GM19238 (cell line): ENCODE results near the gene TRMT44.
"Not testable (repeated sequence)": the region's sequence is repeated elsewhere in the genome, so short reads cannot be mapped to it uniquely, and the experiment has no call there.

Source experiments
- DNase-seq: peaks from one replicate; pipeline ENCODE4 v3.0.0; 2011; ENCODE audit warnings: low spot score; ENCODE audit not compliant: insufficient read length

The TRMT44 gene

DNA sequence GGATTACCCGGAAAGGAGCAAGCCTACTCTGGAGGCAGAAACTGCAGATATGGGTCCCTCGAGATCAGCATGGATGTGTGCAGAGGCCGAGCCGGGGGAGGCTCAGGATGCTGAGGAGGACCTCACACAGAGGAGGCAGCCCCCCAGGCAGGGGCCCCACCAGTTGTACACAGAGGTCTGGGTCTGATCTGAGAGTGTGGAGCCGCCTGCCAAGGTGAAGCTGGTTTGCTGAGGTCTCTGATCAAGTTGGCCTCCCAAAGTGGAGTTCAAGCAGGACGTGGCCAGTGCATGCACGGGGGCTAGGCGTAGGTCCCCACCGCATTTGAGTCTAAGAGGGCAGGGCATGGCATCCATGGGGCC is 35.1 kb upstream of the TRMT44 start:
- DNase-seq = no peak

DNA sequence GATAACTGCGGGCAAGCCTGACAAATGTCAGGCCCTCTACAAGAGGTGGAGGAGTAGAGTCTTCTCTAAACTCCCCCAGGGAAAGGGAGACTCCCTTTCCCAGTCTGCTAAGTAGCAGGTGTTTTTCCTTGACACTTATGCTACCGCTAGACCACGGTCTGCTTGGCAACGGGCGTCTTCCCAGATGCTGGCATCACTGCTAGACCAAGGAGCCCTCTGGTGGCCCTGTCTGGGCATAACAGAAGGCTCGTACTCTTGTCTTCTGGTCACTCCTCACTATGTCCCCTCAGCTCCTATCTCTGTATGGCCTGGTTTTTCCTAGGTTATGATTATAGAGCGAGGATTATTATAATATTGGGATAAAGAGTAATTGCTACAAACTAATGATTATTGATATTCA is 33.7 kb upstream of the TRMT44 start:
- not testable (repeated sequence) for DNase-seq

DNA sequence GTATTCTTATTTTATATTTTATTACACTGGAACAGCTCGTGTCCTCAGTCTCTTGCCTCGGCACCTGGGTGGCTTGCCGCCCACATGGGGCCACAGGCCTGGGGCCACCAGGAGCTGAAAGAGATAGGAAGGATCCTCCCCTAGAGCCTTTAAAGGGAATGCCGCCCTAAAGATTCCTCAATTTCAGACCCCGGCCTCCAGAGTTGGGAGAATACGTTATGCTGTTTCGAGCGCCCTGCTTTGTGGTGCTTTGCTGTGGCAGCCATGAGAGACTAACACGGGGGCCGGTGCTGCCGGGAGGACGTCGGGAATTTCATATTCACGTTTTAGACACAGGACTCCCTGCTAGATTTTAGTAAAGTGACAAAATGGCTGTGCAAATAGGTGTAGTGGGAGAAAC is 33.3 kb upstream of the TRMT44 start:
- no peak for DNase-seq

DNA sequence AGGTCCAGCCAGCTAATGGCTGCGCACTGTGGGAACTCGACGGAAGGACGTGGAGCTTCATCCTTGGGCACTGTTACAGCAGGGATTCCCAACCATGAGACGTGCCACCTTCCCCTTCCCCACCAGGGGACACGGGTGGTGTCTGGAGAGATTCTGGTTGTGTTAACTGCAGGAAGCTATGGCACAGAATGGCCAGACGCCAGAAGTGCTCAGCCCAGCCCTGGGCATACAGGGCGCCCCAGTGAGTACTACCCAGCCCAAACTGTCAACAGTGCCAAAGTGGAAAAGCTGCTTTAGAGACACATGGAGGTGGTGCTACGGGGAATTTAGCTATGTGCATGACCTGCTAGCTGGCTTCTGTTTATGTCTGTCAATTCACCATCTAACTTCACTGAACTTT is 32.8 kb upstream of the TRMT44 start:
- no peak for DNase-seq

DNA sequence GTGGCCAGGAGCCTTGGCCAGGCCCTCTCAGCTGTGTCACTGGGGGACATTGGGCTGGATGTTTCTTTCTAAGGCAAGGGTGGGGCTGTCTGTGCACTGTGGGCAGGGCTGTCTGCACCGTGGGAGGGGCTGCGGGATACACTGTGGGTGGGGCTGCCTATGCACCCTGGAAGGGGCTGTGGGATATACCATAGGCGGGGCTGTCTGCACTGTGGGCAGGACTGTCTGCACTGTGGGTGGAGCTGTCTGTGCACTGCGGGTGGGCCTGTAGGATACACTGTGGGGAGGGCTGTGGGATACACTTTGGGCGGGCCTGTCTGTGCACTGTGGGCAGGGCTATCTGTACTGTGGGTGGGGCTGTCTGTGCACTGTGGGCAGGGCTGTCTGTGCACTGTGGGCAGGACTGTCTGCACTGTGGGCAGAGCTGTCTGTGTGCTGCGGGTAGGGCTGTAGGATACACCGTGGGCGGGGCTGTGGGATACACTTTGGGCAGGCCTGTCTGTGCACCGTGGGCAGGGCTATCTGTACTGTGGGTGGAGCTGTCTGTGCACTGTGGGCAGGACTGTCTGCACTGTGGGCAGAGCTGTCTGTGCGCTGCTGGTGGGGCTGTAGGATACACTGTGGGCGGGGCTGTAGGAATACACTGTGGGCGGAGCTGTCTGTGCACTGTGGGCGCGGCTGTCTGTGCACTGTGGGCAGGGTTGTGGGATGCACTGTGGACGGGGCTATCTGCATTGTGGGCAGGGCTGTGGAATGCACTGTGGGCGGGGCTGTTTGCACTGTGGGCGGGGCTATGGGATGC is 31.1 kb upstream of the TRMT44 start:
- no peak for DNase-seq

GRCh38 chr4:8410066-8410625 is 30.4 kb upstream of the TRMT44 start:
- DNase-seq = no peak

GRCh38 chr4:8410641-8411271 is 29.8 kb upstream of the TRMT44 start:
- DNase-seq = no peak

DNA sequence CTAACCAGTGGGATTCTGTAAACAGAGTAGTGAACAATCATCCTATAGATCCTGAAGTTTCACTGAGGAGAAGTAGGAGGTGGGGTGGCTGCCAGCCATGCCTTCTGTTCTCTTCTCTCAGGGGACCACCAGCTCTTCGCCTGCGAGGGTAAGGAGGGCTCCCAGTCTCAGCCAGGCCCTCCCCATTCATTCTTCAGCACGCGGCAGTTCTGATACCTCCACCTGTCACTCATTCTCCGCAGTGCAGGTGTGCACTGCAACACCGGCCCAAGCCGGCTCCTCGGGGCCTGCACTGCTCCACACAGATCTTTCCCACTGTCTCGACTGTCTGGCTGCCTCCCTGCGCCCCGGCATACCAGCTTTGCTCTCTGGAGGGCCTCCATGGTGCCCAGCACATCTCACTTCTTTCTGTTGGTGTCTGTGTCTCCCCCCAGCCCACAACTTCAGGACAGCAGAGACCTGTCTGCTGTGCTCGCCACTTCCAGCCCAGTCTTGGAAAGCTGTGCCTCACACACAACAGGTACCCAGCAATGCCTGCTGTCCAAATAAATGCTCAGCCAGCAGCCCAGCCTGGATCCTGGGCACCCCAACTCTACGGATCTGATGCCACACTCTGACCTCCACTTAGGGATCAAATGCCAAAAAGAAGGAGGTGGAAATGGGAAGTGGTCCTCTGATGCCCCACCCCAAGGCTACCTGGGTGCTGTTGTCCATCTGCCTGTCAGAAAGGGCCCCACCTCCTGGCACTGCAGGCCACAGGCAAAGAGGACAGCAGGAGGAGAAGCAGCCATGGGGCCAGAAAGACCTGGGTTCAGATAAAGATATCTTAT is 29.0 kb upstream of the TRMT44 start:
- no peak for DNase-seq

- no peak for DNase-seq
Observed at GRCh38 chr4:8412288-8412687, 28.3 kb upstream of the TRMT44 start.

DNA sequence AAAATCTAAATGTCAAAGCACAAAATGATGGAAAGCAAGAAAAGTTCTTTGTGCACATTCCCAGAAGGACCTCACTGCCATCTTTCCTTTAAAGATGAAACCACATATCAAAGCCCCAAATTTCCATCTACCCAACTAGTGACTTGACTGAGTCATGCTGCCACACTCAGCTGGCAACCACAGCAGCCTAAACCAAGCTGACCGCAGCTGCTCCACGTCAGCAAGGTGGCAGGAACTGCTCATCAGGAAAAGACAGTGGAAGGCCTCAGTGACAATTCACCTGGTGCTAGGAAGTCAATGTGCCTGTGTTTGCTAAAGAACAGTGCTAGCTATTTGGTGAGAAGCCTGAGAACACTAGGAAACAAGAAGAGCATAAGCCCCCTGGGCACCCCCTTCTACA is 26.2 kb upstream of the TRMT44 start:
- no peak for DNase-seq

DNA sequence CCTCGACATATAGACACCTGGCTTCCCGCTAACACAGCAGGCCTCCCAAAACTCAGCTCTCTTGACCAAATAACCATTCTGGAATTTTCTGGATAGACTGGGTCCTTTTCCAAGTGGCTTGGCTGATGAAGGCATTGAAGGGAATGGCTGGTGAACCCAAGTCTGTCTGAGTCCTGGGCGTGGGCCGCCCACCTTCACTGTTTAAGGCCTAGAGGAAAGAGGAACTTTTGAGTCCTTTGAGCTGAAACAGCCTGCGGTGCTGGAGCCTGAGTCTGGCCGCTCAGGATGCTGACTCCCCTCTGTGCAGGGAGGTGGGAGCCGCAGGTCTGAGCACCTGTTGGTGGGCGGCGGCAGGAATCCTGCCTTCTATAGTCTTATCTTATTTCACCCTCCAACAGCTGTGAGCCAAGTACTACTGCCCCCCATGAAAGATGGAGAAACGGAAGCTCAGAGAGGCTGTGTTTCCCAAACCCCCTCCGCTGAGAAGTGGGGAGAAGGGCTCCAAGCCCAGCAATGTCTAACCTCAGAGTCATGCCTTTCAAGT is 23.4 kb upstream of the TRMT44 start:
- no peak for DNase-seq

DNA sequence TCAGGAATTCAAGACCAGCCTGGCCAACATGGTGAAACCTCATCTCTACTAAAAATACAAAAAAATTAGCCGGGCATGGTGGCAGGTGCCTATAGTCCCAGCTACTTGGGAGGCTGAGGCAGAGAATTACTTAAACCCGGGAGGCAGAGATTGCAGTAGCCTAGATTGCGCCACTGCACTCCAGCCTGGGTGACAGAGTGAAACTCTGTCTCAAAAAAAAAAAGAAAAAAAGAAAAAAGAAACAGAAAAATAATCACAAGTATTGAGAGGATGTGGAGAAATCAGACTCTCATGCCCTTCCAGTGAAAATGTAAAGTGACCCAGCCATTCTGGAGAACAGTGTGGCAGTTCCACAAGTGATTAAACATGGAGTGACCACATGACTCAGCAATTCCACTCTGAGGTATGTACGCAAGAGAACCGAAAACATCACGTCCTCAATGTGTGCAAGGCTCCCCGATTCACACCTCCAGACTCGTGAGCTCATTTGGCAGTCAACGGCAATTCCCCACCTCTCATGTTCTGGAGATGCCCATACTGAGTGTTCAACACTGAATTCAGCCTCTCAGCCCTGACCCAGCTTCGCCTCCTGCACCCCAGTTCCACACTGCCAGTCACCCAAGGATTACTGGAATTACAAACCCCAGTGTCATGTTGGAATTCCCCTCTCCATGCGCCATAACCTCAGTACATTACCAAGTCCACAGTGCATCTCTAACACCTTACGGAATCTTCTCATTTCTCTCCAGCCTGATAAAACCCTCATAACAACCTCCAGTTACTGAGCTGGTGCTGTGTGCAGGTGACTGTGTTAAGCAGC is 21.1 kb upstream of the TRMT44 start:
- no peak for DNase-seq

DNA sequence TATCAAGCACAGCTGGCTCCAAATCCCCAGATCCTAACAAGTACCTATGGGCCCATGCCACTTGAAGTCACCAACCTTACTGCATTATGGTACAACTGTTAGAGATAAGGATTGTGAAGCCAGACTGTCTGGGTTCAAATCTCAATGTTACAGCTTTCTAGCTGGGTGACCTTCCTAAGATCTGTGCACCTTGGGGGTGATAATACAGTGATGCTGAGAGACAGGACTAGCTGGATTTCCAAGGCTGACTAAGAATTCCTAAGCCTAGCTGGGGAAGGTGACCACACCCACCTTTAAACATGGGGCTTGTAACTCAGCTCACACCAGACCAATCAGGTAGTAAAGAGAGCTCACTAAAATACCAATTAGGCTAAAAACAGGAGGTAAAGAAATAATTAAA is 20.4 kb upstream of the TRMT44 start:
- DNase-seq = not testable (repeated sequence)

DNA sequence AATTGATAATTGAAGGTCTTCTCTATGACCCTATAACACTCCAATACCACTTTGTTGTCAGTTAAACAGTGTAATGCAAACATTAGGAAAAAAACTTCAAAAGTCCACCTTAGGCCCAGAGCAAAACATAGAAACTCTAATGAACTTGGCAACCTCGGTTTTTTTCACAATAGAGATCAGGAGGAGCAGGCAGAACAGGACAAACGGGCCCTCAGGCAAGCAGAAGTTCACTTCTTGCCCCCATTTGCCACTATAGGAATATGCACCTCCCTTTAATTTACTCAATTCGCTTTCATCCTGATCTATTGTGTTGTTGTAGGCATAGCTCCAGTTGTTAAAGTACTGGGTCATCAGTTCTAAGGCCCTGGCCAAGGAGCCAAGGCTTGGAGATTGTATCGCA is 18.2 kb upstream of the TRMT44 start:
- DNase-seq = no peak

GRCh38 chr4:8422786-8423185 is 17.8 kb upstream of the TRMT44 start:
- no peak for DNase-seq

- DNase-seq = no peak
Observed at GRCh38 chr4:8427262-8427661, 13.3 kb upstream of the TRMT44 start.

GRCh38 chr4:8427761-8428287 is 12.8 kb upstream of the TRMT44 start:
- no peak for DNase-seq

DNA sequence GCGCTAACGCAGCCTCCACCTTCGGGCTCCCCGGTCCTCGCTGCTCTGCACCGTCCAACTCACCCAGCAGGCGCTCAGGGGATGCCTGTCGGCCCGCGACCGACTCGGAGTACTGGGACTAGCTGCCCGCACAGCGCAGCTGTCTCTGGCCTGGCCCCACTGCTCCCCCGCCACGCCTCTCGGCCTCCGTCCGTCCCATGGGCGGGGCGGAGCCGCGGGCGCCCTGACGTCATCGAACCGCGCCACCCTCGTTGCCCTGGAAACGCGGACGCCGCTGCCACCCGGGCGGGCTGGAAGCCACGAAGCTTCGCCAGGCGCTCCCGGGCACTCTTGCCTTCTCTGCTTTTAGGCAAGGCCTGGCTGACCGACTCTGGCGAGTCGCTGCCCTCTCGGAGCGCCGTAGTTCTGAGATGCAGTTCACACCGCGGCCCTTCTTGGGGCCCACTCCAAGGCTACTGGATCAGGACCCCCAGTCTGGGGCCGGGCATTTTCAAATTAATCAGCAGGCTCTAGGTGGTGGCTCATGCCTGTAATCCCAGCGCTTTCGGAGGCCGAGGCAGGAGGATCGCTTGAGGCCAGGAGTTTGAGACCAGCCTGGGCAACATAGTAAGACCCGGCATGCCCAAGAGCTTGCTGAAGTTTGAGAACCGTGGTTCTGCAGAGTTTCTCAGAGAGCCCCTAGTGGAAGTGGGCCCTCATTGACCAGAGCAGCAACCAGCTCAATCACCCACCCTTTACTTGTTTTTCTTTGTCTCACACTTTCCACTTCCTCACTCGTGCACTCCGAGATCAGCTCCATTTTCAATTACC is 12.1 kb upstream of the TRMT44 start:
- DNase-seq = peak; percentile 81

GRCh38 chr4:8431553-8431952 is 9.0 kb upstream of the TRMT44 start:
- no peak for DNase-seq

- DNase-seq = no peak
Observed at GRCh38 chr4:8433136-8433535, 7.4 kb upstream of the TRMT44 start.
